Astrocyte of the spinal cord (primary cell): ENCODE measurements around the gene LRP4.

ENCODE experiments used
- DNase-seq: peaks from one replicate; pipeline ENCODE4 v3.0.0; 2011; ENCODE audit warnings: low read depth, low spot score
- H3K4me3 ChIP-seq: 2 replicates; pipeline ENCODE4 v1.5.1; 2011; ENCODE audit warnings: low read depth, mild to moderate bottlenecking, low read length, moderate library complexity
- in situ Hi-C: cut with HindIII; loops from 2 replicates; pipeline ENCODE4 v1.10.0; 2017; ENCODE audit warnings: low sequenced_read_pairs
- TF ChIP-seq, protein P1 (sequence below): IDR thresholded peaks from 2 replicates; pipeline ENCODE4 v1.5.1; 2012; ENCODE audit warnings: low read depth, mild to moderate bottlenecking, low read length, inconsistent platforms

LRP4 gene

DNA sequence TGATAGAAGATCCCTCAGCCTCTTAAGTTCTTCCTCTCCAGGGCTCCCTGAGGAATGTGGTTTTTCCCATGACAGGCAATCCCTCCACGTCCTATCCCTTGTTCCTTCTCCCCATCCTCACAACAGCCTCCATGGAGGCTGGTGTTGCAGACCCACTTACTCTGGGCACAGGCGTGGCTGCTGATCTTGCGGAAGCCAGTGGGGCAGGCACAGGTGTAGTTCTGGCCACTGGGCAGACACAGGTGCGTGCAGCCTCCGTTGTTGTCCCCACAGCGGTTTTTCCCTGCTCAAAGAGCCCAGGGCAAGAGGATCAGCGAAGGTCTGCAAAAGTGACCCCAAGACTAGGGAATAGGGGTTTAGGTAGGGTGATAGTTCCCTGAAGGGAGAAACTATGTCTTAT lies 29.1 kb downstream of the LRP4 start:
- TF ChIP-seq, protein P1, sequence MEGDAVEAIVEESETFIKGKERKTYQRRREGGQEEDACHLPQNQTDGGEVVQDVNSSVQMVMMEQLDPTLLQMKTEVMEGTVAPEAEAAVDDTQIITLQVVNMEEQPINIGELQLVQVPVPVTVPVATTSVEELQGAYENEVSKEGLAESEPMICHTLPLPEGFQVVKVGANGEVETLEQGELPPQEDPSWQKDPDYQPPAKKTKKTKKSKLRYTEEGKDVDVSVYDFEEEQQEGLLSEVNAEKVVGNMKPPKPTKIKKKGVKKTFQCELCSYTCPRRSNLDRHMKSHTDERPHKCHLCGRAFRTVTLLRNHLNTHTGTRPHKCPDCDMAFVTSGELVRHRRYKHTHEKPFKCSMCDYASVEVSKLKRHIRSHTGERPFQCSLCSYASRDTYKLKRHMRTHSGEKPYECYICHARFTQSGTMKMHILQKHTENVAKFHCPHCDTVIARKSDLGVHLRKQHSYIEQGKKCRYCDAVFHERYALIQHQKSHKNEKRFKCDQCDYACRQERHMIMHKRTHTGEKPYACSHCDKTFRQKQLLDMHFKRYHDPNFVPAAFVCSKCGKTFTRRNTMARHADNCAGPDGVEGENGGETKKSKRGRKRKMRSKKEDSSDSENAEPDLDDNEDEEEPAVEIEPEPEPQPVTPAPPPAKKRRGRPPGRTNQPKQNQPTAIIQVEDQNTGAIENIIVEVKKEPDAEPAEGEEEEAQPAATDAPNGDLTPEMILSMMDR = no peak
- in situ Hi-C loops = no loop called here
- no peak overlapping the region for H3K4me3 ChIP-seq
- no peak for DNase-seq

DNA sequence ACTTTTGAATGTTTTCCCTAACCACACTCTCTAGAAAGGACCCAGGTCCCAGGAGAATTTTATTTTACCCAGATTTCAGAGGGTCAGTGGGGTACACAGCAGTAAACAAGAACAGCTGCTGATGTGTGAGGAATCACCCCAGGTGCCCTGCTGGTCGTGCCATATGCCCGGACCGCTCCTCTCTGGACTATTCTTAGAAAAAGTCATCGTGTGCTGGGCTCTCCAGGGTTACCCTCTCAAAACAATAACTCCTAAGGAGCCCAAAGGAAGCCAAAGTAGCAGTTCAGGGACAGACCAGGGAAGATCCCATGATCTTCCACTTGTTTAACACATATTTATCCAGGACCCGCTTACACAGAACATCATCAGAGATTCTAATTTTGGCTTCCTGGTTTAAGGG lies 29.7 kb downstream of the LRP4 start:
- no peak overlapping the region for H3K4me3 ChIP-seq
- TF ChIP-seq, protein P1 = no peak
- in situ Hi-C loops = no loop called here
- DNase-seq = no peak

GRCh38 chr11:46886211-46886610 lies 32.1 kb downstream of the LRP4 start:
- in situ Hi-C loops = no loop called here
- H3K4me3 ChIP-seq = no peak overlapping the region
- no peak for DNase-seq
- TF ChIP-seq, protein P1 = no peak

- in situ Hi-C loops = no loop called here
- no peak overlapping the region for H3K4me3 ChIP-seq
- TF ChIP-seq, protein P1 = no peak
- no peak for DNase-seq
Observed at GRCh38 chr11:46879056-46879585, 39.2 kb downstream of the LRP4 start.

DNA sequence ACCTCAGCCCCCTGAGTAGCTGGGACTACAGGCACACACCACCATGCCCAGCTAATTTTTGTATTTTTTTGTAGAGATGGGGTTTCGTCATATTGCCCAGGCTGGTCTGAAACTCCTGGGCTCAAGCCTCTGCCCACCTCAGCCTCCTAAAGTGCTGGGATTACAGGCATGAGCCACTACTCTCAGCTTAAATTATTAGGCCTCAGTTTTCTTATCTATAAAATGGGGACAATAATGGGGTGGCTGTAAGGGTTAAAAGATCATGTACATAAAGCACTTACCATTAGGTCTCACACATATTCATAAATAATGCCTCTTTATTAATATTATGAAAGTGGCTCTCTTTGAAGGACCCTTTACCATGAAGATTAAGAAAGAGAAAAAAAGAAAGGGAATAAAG lies 40.8 kb downstream of the LRP4 start:
- TF ChIP-seq, protein P1 = no peak
- in situ Hi-C loops = no loop called here
- H3K4me3 ChIP-seq = no peak overlapping the region
- DNase-seq = no peak

GRCh38 chr11:46876471-46876870 lies 41.9 kb downstream of the LRP4 start:
- in situ Hi-C loops = no loop called here
- no peak overlapping the region for H3K4me3 ChIP-seq
- DNase-seq = no peak
- TF ChIP-seq, protein P1 = no peak

- in situ Hi-C loops = no loop called here
- H3K4me3 ChIP-seq = no peak overlapping the region
- TF ChIP-seq, protein P1 = no peak
- no peak for DNase-seq
Observed at GRCh38 chr11:46874586-46874985, 43.8 kb downstream of the LRP4 start.
